Measurements from ENCODE around the gene SLC5A2. TPM values are rescaled to one million over a fixed set of nuclear protein-coding genes. Genes with fewer than 3 reads are reported as not detected.
"Not testable (repeated sequence)": the region's sequence is repeated elsewhere in the genome, so short reads cannot be mapped to it uniquely, and the experiment has no call there.

SLC5A2 gene
- total and polyA plus RNA-seq, 2 experiments from 2014 or later = 4.7 TPM; not detected in 1

DNA sequence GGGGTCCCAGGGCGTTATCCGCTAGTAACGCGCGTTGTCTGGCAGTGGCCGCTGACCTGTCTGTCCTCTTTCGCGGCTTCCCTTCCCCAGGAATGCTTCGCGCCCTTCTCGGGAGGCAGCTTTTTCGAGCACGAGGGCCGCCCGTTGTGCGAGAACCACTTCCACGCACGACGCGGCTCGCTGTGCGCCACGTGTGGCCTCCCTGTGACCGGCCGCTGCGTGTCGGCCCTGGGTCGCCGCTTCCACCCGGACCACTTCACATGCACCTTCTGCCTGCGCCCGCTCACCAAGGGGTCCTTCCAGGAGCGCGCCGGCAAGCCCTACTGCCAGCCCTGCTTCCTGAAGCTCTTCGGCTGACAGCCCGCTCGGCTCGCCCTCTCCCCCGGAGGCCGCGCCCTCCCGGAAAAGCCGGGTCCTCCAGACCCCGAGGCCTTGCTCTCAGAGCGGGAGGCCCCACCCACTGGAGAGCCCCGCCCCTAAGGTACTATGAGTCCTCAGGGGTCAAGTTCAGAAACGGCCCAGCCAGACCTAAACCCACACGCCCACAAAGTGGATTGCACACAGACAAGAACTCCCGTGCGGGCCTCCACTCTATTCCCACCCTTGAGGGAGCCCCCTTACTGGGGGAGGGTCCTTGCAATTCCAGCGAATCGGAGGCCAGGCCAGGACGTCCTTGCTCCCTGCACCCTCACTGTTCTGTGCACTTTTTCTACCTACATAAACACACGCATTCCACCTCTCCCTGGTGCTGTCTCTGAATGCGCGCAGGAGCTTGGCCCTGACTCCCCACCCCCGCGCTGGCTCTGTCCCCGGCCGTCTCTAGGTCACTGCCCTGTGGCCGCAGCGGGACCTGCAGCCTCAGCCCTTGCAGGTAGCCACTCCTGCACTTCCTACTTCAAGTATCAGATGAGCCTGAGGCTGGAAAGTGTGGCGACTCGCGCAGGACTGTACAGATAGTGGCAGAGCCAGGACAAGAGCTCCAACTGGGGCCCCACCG lies 5.4 kb upstream of the SLC5A2 start:
- Histone ChIP-seq H3K4me3 (no peak overlapping the region), H3K36me3 (ENCODE audit: low read depth) (peaks cover 25% of the 10 kb centered on the region), H3K79me2 (ENCODE audit: insufficient read depth) (peaks cover 16% of the 10 kb centered on the region; the same call in 1 of the 2 replicates), H3K9me2 (ENCODE audit: insufficient read depth) (no peaks in the 10 kb centered on the region), H3F3A (ENCODE audit: insufficient read depth) (peaks cover 45% of the 10 kb centered on the region), H3K27me3 (replicated peaks; ENCODE audit: insufficient read depth) (no peaks in the 10 kb centered on the region), H3K4me2 (ENCODE audit: unreplicated experiment) (no peak overlapping the region), H2AFZ (no peak overlapping the region), H3K27ac (no peak overlapping the region), H3K4me1 (ENCODE audit: insufficient read depth) (no peaks in the 10 kb centered on the region), H4K20me1 (ENCODE audit: insufficient read depth) (no peaks in the 10 kb centered on the region; the same call in 1 of the 2 replicates), H3K9ac (no peak overlapping the region), H3K9me3 (ENCODE audit: low read depth) (no peaks in the 10 kb centered on the region)
- in situ Hi-C loops (cut with MboI) = no loop called here
- TF ChIP-seq EZH2phosphoT487 (IDR thresholded peaks at IDR 0.05; ENCODE audit: insufficient read depth, low read depth) (no peak), EZH2 (IDR thresholded peaks at IDR 0.05; ENCODE audit: insufficient read depth, poor library complexity, severe bottlenecking) (no peak)
- DNase-seq = no peak
- 92 to 95% methylated on average over 57 to 67 of the region's 67 CpGs for WGBS, 2 experiments (ENCODE audit: low coverage in 1 of 2, low lambda C conversion rate in 2 of 2, missing lambda C conversion rate in 2 of 2)

DNA sequence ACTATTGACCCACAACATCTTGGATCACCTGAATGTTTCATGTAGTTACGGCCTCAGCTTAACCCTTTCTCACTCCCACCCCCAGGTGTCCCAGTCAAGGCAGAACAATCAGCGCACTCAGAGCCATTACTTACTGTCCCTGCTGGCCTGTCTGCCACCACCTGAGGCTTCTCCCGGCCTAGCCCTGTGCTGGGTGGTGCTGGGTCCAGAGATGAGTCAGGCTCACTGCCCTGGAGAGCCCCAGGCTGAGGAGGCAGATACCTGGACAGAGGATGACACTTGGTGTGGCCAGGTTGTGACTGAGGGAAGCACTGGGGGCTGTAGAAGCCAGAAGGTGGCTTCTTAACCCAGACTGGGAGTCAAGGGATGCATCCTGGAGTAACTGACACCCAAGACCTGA lies 4.0 kb upstream of the SLC5A2 start:
- Histone ChIP-seq H3K4me1 (ENCODE audit: insufficient read depth) (no peaks in the 10 kb centered on the region), H3K4me2 (ENCODE audit: unreplicated experiment) (no peak overlapping the region), H3K27ac (no peak overlapping the region), H3K9me3 (ENCODE audit: low read depth) (no peaks in the 10 kb centered on the region), H4K20me1 (ENCODE audit: insufficient read depth) (no peaks in the 10 kb centered on the region; the same call in 1 of the 2 replicates), H3K36me3 (ENCODE audit: low read depth) (peaks cover 21% of the 10 kb centered on the region), H3F3A (ENCODE audit: insufficient read depth) (peaks cover 41% of the 10 kb centered on the region), H3K4me3 (no peak overlapping the region), H3K79me2 (ENCODE audit: insufficient read depth) (peaks cover 16% of the 10 kb centered on the region; the same call in 1 of the 2 replicates), H2AFZ (no peak overlapping the region), H3K27me3 (replicated peaks; ENCODE audit: insufficient read depth) (no peaks in the 10 kb centered on the region), H3K9ac (no peak overlapping the region), H3K9me2 (ENCODE audit: insufficient read depth) (no peaks in the 10 kb centered on the region)
- TF ChIP-seq EZH2 (IDR thresholded peaks at IDR 0.05; ENCODE audit: insufficient read depth, poor library complexity, severe bottlenecking) (no peak), EZH2phosphoT487 (IDR thresholded peaks at IDR 0.05; ENCODE audit: insufficient read depth, low read depth) (no peak)
- in situ Hi-C loops (cut with MboI) = no loop called here
- DNase-seq = no peak
- 78 to 79% methylated on average over 3 of the region's 3 CpGs for WGBS, 2 experiments (ENCODE audit: low coverage in 1 of 2, low lambda C conversion rate in 2 of 2, missing lambda C conversion rate in 2 of 2)

DNA sequence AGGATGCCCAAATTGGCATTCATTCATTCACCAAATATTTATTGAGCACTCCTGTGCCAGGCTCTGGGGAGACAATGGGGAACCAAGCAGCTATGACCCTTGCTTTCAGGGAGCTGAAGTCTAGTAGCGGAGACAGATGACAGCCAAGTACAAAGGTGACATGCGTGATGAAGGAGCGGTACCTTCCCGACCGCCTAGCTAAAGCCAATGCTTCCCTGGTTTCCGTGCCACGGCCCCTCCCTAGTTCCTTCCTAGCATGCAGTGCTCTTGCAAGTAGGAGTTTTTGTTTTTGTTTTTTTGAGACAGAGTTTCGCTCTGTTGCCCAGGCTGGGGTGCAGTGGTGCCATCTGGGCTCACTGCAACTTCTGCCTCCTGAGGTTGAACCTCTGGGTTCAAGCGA lies 3.2 kb upstream of the SLC5A2 start:
- TF ChIP-seq EZH2 (IDR thresholded peaks at IDR 0.05; ENCODE audit: insufficient read depth, poor library complexity, severe bottlenecking) (no peak), EZH2phosphoT487 (IDR thresholded peaks at IDR 0.05; ENCODE audit: insufficient read depth, low read depth) (no peak)
- no peak for DNase-seq
- Histone ChIP-seq H3K9ac (no peak overlapping the region), H3K27ac (no peak overlapping the region), H3K36me3 (ENCODE audit: low read depth) (peaks cover 14% of the 10 kb centered on the region), H3K4me3 (no peak overlapping the region), H4K20me1 (ENCODE audit: insufficient read depth) (no peaks in the 10 kb centered on the region; the same call in 1 of the 2 replicates), H3K4me2 (ENCODE audit: unreplicated experiment) (no peak overlapping the region), H3K4me1 (ENCODE audit: insufficient read depth) (no peaks in the 10 kb centered on the region), H3F3A (ENCODE audit: insufficient read depth) (peaks cover 37% of the 10 kb centered on the region), H2AFZ (no peak overlapping the region), H3K27me3 (replicated peaks; ENCODE audit: insufficient read depth) (no peaks in the 10 kb centered on the region), H3K9me2 (ENCODE audit: insufficient read depth) (no peaks in the 10 kb centered on the region), H3K79me2 (ENCODE audit: insufficient read depth) (peaks cover 12% of the 10 kb centered on the region; the same call in 1 of the 2 replicates), H3K9me3 (ENCODE audit: low read depth) (no peaks in the 10 kb centered on the region)
- 64 to 68% methylated on average over 9 of the region's 9 CpGs for WGBS, 2 experiments (ENCODE audit: low coverage in 1 of 2, low lambda C conversion rate in 2 of 2, missing lambda C conversion rate in 2 of 2)
- in situ Hi-C loops (cut with MboI) = no loop called here

DNA sequence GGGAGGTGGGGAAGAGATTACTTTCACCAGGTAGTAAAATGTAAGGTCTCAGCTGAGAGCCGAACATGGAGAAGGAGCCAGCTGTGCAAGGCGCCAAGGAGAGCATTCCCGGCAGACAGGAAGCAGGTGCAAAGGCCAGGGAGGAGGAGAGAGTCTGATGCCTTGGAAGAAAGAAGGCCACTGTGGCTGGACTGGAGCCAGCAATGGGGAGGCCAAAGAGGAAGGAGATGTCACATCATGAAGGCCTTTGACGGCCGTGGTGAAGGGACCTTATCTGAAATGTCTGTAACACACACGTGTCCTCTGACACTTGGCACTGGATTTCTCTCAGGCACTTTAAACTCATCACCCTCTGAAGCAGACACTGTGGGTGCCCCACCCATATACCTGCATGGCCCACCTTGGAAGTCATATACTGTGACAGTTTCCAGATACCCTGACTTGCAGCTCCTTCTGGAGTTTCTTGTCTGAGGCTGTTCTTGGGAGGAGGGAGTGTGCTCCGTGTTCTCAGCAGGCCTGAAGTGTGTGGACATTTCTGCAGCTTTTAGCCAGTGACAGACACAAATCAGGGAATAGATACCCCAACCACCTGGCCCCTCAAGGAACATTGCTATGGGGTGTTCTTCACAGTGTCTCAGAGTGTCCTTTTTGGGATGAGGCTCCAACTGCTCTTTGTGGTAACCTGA lies 1.9 kb upstream of the SLC5A2 start:
- H3K36me3 ChIP-seq (ENCODE audit: low read depth) = peaks cover 5% of the 10 kb centered on the region; the same call in 1 of the 2 replicates
- WGBS, 2 experiments (ENCODE audit: low coverage in 1 of 2, low lambda C conversion rate in 2 of 2, missing lambda C conversion rate in 2 of 2) = 23 to 27% methylated on average over 6 to 7 of the region's 7 CpGs
- H3K9me3 ChIP-seq (ENCODE audit: low read depth) = no peaks in the 10 kb centered on the region
- no peaks in the 10 kb centered on the region for H3K4me1 ChIP-seq (ENCODE audit: insufficient read depth)
- H3K27me3 ChIP-seq (replicated peaks; ENCODE audit: insufficient read depth) = no peaks in the 10 kb centered on the region
- no peak overlapping the region for H3K4me2 ChIP-seq (ENCODE audit: unreplicated experiment)
- H3K27ac ChIP-seq = no peak overlapping the region
- no peak overlapping the region for H2AFZ ChIP-seq
- no peaks in the 10 kb centered on the region for H3K9me2 ChIP-seq (ENCODE audit: insufficient read depth)
- H3K4me3 ChIP-seq = no peak overlapping the region
- no peak overlapping the region for H3K9ac ChIP-seq
- no peaks in the 10 kb centered on the region for H3K79me2 ChIP-seq (ENCODE audit: insufficient read depth)
- in situ Hi-C loops (cut with MboI) = no loop called here
- H3F3A ChIP-seq (ENCODE audit: insufficient read depth) = peaks cover 32% of the 10 kb centered on the region
- no peaks in the 10 kb centered on the region; the same call in 1 of the 2 replicates for H4K20me1 ChIP-seq (ENCODE audit: insufficient read depth)
- no peak for DNase-seq
- TF ChIP-seq EZH2phosphoT487 (IDR thresholded peaks at IDR 0.05; ENCODE audit: insufficient read depth, low read depth) (no peak), EZH2 (IDR thresholded peaks at IDR 0.05; ENCODE audit: insufficient read depth, poor library complexity, severe bottlenecking) (no peak)

DNA sequence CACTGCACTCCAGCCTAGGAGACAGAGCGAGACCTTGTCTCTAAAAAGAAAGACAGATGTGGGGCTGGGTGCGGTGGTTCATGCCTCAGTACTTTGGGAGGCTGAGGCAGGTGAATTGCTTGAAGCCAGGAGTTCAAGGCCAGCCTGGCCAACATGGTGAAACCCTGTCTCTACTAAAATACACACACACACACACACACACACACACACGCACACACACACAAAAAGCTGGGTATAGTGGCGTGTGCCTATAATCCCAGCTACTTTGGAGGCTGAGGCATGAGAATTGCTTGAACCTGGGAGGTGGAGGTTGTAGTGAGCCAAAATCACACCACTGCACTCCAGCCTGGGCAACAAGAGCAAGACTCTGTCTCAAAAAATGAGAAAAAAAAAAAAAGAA lies 1.1 kb downstream of the SLC5A2 start:
- H3K27ac ChIP-seq; H3K4me3 ChIP-seq; H2AFZ ChIP-seq; H3K9ac ChIP-seq; H3K9me2 ChIP-seq (ENCODE audit: insufficient read depth); H3K4me2 ChIP-seq (ENCODE audit: unreplicated experiment); H3K79me2 ChIP-seq (ENCODE audit: insufficient read depth); DNase-seq; H3K36me3 ChIP-seq (ENCODE audit: low read depth); in situ Hi-C loops (cut with MboI); H4K20me1 ChIP-seq (ENCODE audit: insufficient read depth); H3K27me3 ChIP-seq (replicated peaks; ENCODE audit: insufficient read depth); H3K9me3 ChIP-seq (ENCODE audit: low read depth): not testable (repeated sequence)
- WGBS, 2 experiments (ENCODE audit: low coverage in 1 of 2, low lambda C conversion rate in 2 of 2, missing lambda C conversion rate in 2 of 2) = 87 to 98% methylated on average over 4 of the region's 4 CpGs
- 0 out of 2 replicates have a peak, but pooled peaks cover 13% of the 10 kb centered on the region for H3K4me1 ChIP-seq (ENCODE audit: insufficient read depth)
- peaks cover 19% of the 10 kb centered on the region for H3F3A ChIP-seq (ENCODE audit: insufficient read depth)

Measured in GM23248 (cell line).